Activated T-cell treated with anti-CD3 and anti-CD28 coated beads, Interleukin-2, amount 50 U/mL, for 4 hours (primary cell): Measurements from ENCODE around the gene TAGAP. TPM values are rescaled to one million over a fixed set of nuclear protein-coding genes. Genes with fewer than 3 reads are reported as not detected.
"Not testable (repeated sequence)": the region's sequence is repeated elsewhere in the genome, so short reads cannot be mapped to it uniquely, and the experiment has no call there.

Experiments
- ATAC-seq, 2 donors: fragments of 200-7000 bp; cut with Tn5 transposase; one replicate each; pipeline ENCODE4 v1.10.0; 2021
- DNase-seq: peaks from one replicate; pipeline ENCODE4 v3.0.0-alpha.2; 2020
- H3K27me3 Mint-ChIP-seq: one replicate; pipeline ENCODE4 v1.8.0; 2021; ENCODE audit warnings: low read depth, mixed read lengths
- H3K36me3 Mint-ChIP-seq: one replicate; pipeline ENCODE4 v1.8.0; 2022; ENCODE audit warnings: mixed read lengths; ENCODE audit not compliant: insufficient read depth
- H3K4me1 Mint-ChIP-seq: one replicate; pipeline ENCODE4 v1.8.0; 2021; ENCODE audit warnings: low read depth, mixed read lengths
- H3K4me3 Mint-ChIP-seq: one replicate; pipeline ENCODE4 v1.8.0; 2021; ENCODE audit warnings: mild to moderate bottlenecking, moderate library complexity, mixed read lengths
- H3K9me3 Mint-ChIP-seq: one replicate; pipeline ENCODE4 v1.8.0; 2021; ENCODE audit warnings: mixed read lengths
- total RNA-seq, 3 donors: library from RNA; stranded (reverse); gene quantifications; one replicate each; pipeline ENCODE4 v1.2.1, GENCODE V29; 2021

The TAGAP gene
- total RNA-seq, 3 donors from 2014 or later: 120 to 132 (median 130) TPM

DNA sequence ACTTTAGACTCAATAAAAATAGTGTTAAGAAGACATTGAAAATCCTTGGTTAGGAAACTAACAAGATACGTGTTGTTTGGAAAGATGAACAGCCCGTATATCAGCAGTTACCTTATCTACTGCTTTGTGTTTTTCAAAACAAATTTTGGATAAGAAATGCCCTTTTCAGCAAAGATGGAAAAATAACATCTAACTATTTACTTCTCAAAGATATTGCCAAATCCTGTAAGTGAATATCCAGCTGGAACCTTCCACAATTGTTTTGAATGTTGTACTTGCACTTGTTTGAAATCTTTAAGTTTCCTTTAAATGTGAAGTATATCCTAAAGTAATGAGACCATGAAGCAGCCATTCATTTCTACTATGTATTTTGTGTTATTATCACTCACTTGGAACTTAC is 14.6 kb downstream of the TAGAP start:
- Mint-ChIP-seq H3K27me3 (no peaks in the 10 kb centered on the region), H3K4me3 (no peak overlapping the region), H3K4me1 (peaks cover 14% of the 10 kb centered on the region), H3K36me3 (peaks cover 13% of the 10 kb centered on the region), H3K9me3 (peaks cover 8% of the 10 kb centered on the region)
- ATAC-seq (no peak), DNase-seq (no peak)

- not testable (repeated sequence) for H3K4me3 Mint-ChIP-seq, DNase-seq, ATAC-seq, H3K27me3 Mint-ChIP-seq
- peaks cover 19% of the 10 kb centered on the region for H3K9me3 Mint-ChIP-seq
- peaks cover 10% of the 10 kb centered on the region for H3K4me1 Mint-ChIP-seq
- H3K36me3 Mint-ChIP-seq: peaks cover 18% of the 10 kb centered on the region
Measured at GRCh38 chr6:159025224-159025623, 19.6 kb downstream of the TAGAP start.

DNA sequence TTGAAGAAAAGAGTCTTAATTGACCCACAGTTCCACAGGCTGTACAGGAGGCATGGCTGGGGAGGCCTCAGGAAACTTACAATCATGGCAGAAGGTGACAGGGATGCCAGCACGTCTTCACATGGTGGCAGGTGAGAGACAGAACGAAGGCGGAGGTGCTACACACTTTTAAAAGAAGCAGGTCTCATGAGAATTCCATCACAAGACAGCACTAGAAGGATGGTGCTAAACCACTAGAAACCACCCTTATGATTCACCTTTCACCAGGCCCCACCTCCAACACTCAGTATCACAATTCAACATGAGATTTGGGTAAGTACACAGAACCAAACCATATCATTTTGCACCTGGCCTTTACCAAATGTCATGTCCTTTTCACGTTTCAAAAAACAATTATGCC is 20.9 kb downstream of the TAGAP start:
- Mint-ChIP-seq H3K4me1 (peaks cover 19% of the 10 kb centered on the region), H3K4me3 (no peak overlapping the region), H3K9me3 (peaks cover 19% of the 10 kb centered on the region), H3K36me3 (peaks cover 18% of the 10 kb centered on the region), H3K27me3 (no peaks in the 10 kb centered on the region)
- peak; percentile 97 to 99 for ATAC-seq
- no peak for DNase-seq

- no peaks in the 10 kb centered on the region for H3K27me3 Mint-ChIP-seq
- no peak for DNase-seq
- H3K9me3 Mint-ChIP-seq: peaks cover 10% of the 10 kb centered on the region
- ATAC-seq: no peak
- H3K4me1 Mint-ChIP-seq: peaks cover 42% of the 10 kb centered on the region
- peaks cover 12% of the 10 kb centered on the region for H3K36me3 Mint-ChIP-seq
- no peak overlapping the region for H3K4me3 Mint-ChIP-seq
Measured at GRCh38 chr6:159020011-159020410, 24.8 kb downstream of the TAGAP start.

DNA sequence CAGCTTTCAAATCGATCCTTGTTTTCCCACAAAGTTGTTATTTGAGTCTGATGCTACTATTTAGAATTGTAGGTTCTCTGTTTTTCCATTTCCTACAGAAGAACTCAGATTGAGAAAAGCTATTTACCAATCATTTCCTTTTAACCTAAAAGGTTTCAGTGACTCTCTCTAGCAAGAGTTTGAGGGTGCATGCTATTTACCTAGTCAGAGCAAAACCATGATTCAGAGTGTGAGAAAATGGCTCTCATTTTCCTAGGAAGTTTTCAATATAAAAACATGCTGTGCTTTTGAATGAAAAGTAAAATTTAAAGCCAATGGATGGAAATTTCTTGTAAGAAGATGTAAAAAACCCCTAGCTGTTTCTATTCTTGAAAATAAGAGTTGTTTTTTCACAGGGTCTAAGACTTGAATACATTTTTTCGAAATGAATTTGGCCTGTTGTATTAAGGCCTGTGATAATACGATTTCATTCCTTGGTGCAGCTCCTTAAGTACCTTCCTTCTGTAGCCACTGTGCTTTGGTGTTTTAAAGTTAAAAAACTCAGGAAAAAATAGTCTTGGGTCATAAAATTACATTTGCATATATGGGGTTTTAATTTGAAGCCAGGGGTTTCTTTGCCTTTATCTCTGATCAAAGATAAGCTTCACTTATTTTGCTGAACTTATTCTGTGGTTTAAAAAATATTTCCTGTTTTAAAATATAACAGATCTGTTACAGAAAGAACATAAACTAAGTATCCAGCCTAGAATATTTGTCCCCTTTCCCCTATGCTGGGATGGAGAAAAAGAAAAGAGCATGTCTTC is 26.8 kb downstream of the TAGAP start:
- DNase-seq: no peak
- no peaks in the 10 kb centered on the region for H3K9me3 Mint-ChIP-seq
- H3K4me1 Mint-ChIP-seq: peaks cover 54% of the 10 kb centered on the region
- H3K4me3 Mint-ChIP-seq: peak overlapping the region; percentile 51
- H3K27me3 Mint-ChIP-seq: no peaks in the 10 kb centered on the region
- peaks cover 3% of the 10 kb centered on the region for H3K36me3 Mint-ChIP-seq
- ATAC-seq: peak; percentile 89 to 91

DNA sequence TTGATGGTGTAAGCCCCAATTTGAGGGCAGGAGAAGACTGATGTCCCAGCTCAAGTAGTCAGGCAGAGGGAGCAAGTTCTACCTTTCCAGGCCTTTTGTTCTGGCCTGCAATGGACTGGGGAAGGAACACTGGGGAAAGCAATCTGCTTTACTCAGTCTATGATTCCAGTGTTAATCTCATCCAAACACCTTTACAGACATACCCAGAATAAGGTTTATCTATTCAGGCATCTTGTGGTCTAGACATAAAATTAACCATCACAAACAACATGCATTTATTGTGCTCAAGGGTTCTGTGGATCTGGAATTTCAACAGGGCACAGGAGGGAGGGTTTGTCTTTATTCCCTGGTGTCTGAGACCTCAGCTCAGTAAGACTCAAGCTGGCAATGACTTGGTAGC is 30.4 kb downstream of the TAGAP start:
- ATAC-seq (no peak), DNase-seq (no peak)
- H3K9me3 Mint-ChIP-seq: no peaks in the 10 kb centered on the region
- H3K27me3 Mint-ChIP-seq: no peaks in the 10 kb centered on the region
- H3K4me3 Mint-ChIP-seq: no peak overlapping the region
- H3K4me1 Mint-ChIP-seq: peaks cover 70% of the 10 kb centered on the region
- H3K36me3 Mint-ChIP-seq: peaks cover 3% of the 10 kb centered on the region

- DNase-seq (no peak), ATAC-seq (no peak)
- Mint-ChIP-seq H3K4me1 (peaks cover 67% of the 10 kb centered on the region), H3K27me3 (no peaks in the 10 kb centered on the region), H3K9me3 (no peaks in the 10 kb centered on the region), H3K4me3 (no peak overlapping the region), H3K36me3 (no peaks in the 10 kb centered on the region)
Measured at GRCh38 chr6:159013229-159013628, 31.6 kb downstream of the TAGAP start.

GRCh38 chr6:159012201-159012600 is 32.6 kb downstream of the TAGAP start:
- Mint-ChIP-seq H3K27me3 (no peaks in the 10 kb centered on the region), H3K9me3 (no peaks in the 10 kb centered on the region), H3K4me1 (peaks cover 63% of the 10 kb centered on the region), H3K4me3 (no peak overlapping the region), H3K36me3 (no peaks in the 10 kb centered on the region)
- DNase-seq (no peak), ATAC-seq (no peak)

GRCh38 chr6:159010037-159010612 is 34.7 kb downstream of the TAGAP start:
- H3K27me3 Mint-ChIP-seq, H3K4me3 Mint-ChIP-seq, H3K36me3 Mint-ChIP-seq, ATAC-seq, H3K9me3 Mint-ChIP-seq, DNase-seq: not testable (repeated sequence)
- peaks cover 54% of the 10 kb centered on the region for H3K4me1 Mint-ChIP-seq

- Mint-ChIP-seq H3K9me3 (no peaks in the 10 kb centered on the region), H3K4me3 (peak overlapping the region; percentile 46)
- no peak for DNase-seq
Measured at GRCh38 chr6:159008656-159009288, 36.0 kb downstream of the TAGAP start.

GRCh38 chr6:159007510-159007909 is 37.3 kb downstream of the TAGAP start:
- H3K4me1 Mint-ChIP-seq: peaks cover 31% of the 10 kb centered on the region
- ATAC-seq: no peak
- H3K9me3 Mint-ChIP-seq: no peaks in the 10 kb centered on the region
- H3K27me3 Mint-ChIP-seq: no peaks in the 10 kb centered on the region
- H3K36me3 Mint-ChIP-seq: peaks cover 4% of the 10 kb centered on the region
- DNase-seq: no peak
- H3K4me3 Mint-ChIP-seq: no peak overlapping the region

More at GRCh38 chr6:159008656-159009288, 36.0 kb downstream of the TAGAP start:
- Mint-ChIP-seq H3K27me3 (no peaks in the 10 kb centered on the region), H3K36me3 (peaks cover 3% of the 10 kb centered on the region), H3K4me1 (peaks cover 41% of the 10 kb centered on the region)
- ATAC-seq: peak; percentile 70 to 75

DNA sequence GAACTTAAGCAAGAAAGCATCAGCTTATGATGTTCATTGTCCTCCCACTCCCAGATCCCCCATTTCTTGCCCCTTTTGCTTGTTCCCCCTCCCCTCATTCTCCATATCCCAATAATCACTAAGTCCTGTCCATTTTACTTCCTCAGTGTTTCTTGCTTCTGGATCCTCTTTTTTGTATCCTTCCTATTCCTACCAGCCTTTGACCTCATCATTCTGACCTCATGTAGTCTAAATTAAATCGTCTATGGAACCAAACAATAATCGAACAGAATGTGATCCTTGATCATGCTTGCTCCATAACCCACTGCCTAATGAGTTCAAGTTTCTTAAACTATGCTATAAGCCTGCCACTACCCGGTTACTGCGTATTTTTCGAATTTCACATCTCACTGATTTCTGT is 39.4 kb downstream of the TAGAP start:
- ATAC-seq (no peak), DNase-seq (no peak)
- Mint-ChIP-seq H3K4me1 (peaks cover 26% of the 10 kb centered on the region), H3K4me3 (no peak overlapping the region), H3K36me3 (peaks cover 8% of the 10 kb centered on the region), H3K27me3 (no peaks in the 10 kb centered on the region), H3K9me3 (no peaks in the 10 kb centered on the region)

DNA sequence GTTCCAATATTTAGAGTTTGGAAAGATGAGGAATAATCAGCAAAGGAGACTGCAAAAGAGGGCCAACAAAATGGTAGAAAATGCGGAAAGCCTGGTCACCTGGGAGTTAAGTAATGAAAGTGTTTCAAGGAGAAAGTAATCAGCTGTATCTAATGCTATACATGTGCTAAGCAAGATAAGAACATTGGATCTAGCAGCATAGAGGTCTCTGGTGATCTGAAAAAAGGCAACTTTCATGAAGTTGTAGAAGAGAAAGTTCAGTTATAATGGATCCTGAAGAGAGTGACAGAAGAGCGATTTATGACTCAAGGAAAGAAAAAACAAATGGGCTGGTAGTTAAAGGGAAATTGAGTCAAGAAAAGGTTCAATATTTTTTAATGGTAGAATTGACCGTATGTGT is 40.2 kb downstream of the TAGAP start:
- DNase-seq (no peak), ATAC-seq (no peak)
- no peaks in the 10 kb centered on the region for H3K9me3 Mint-ChIP-seq
- no peaks in the 10 kb centered on the region for H3K27me3 Mint-ChIP-seq
- H3K36me3 Mint-ChIP-seq: peaks cover 8% of the 10 kb centered on the region
- peaks cover 24% of the 10 kb centered on the region for H3K4me1 Mint-ChIP-seq
- H3K4me3 Mint-ChIP-seq: no peak overlapping the region

- H3K4me3 Mint-ChIP-seq: no peak overlapping the region
- ATAC-seq: no peak
- peaks cover 19% of the 10 kb centered on the region for H3K4me1 Mint-ChIP-seq
- H3K27me3 Mint-ChIP-seq: no peaks in the 10 kb centered on the region
- no peak for DNase-seq
- H3K9me3 Mint-ChIP-seq: no peaks in the 10 kb centered on the region
- peaks cover 8% of the 10 kb centered on the region for H3K36me3 Mint-ChIP-seq
Measured at GRCh38 chr6:159002432-159003155, 42.2 kb downstream of the TAGAP start.
